Measurements from ENCODE around the gene SCUBE1.

DNA sequence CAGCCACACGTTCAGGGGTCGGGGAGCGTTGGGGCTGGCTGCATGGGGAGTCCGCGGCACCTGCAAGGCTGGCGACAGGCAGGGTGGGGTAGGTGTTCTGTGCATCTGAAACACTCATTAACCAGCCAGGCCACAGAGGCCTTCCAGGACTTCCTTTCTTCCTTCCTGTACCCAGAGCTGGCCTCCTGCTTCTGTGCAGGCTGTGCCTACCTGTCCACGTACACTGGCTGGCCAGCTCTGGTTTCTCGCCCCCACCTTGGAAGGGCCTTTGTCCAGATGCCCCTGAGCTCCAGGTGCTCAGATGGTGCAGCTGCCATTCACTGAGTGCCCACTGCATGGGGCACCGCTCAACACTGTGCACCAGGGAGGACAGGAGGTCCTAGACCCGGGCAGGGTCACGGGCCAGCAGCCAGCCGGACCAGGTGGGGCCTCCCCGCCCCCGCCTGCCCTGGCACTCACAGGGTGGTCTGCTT, 172.1 kb downstream of the SCUBE1 start:
- TF ChIP-seq, protein P1, sequence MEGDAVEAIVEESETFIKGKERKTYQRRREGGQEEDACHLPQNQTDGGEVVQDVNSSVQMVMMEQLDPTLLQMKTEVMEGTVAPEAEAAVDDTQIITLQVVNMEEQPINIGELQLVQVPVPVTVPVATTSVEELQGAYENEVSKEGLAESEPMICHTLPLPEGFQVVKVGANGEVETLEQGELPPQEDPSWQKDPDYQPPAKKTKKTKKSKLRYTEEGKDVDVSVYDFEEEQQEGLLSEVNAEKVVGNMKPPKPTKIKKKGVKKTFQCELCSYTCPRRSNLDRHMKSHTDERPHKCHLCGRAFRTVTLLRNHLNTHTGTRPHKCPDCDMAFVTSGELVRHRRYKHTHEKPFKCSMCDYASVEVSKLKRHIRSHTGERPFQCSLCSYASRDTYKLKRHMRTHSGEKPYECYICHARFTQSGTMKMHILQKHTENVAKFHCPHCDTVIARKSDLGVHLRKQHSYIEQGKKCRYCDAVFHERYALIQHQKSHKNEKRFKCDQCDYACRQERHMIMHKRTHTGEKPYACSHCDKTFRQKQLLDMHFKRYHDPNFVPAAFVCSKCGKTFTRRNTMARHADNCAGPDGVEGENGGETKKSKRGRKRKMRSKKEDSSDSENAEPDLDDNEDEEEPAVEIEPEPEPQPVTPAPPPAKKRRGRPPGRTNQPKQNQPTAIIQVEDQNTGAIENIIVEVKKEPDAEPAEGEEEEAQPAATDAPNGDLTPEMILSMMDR (conservative IDR thresholded peaks at IDR 0.05) = no peak
- no peak for TF ChIP-seq EZH2 (IDR thresholded peaks at IDR 0.05; ENCODE audit: low read depth)

Data from PC-9 (cell line).